Neural cell (in vitro differentiated cells): ENCODE measurements around the gene SPATA2. TPM values are rescaled to one million over a fixed set of nuclear protein-coding genes. Genes with fewer than 3 reads are reported as not detected.

Experiments
- H2AFZ ChIP-seq: fragments of 200-600, 300-800 bp; sonication (generic), shearing (Covaris generic); 2 replicates; pipeline ENCODE4 v1.6.0; 2014; ENCODE audit warnings: low read depth, mild to moderate bottlenecking, antibody characterized with exemption, low read length, moderate library complexity
- H3F3A ChIP-seq: fragments of 200-600 bp; shearing (Covaris generic); 2 replicates; pipeline ENCODE4 v1.6.1; 2016; ENCODE audit warnings: mild to moderate bottlenecking, moderate library complexity, mixed read lengths, antibody characterized with exemption, low read length; ENCODE audit not compliant: insufficient read depth, poor library complexity, severe bottlenecking
- H3K27ac ChIP-seq: fragments of 200-600, 300-800 bp; sonication (generic), shearing (Covaris generic); 2 replicates; pipeline ENCODE4 v1.5.1; 2014; ENCODE audit warnings: mild to moderate bottlenecking, low read length, moderate library complexity
- H3K27me3 ChIP-seq: fragments of 300-800, 200-600 bp; sonication (generic), shearing (Covaris generic); 2 replicates; pipeline ENCODE4 v1.6.0; 2014; ENCODE audit warnings: mild to moderate bottlenecking, low read depth, low read length, moderate library complexity; ENCODE audit not compliant: insufficient read depth
- H3K36me3 ChIP-seq: fragments of 300-800, 200-600 bp; sonication (generic), shearing (Covaris generic); 2 replicates; pipeline ENCODE4 v1.5.1; 2014; ENCODE audit warnings: mild to moderate bottlenecking, antibody characterized with exemption, low read length, moderate library complexity; ENCODE audit not compliant: insufficient read depth
- H3K4me2 ChIP-seq: fragments of 300-800, 200-600 bp; sonication (generic), shearing (Covaris generic); 2 replicates; pipeline ENCODE4 v1.6.0; 2014; ENCODE audit warnings: mild to moderate bottlenecking, low read length
- H3K4me3 ChIP-seq: fragments of 300-800, 200-600 bp; sonication (generic), shearing (Covaris generic); 2 replicates; pipeline ENCODE4 v1.5.1; 2014; ENCODE audit warnings: mild to moderate bottlenecking, low read length, moderate library complexity
- H3K79me2 ChIP-seq: fragments of 200-600 bp; shearing (Covaris generic); replicated peaks from 2 replicates; pipeline ENCODE4 v1.6.0; 2014; ENCODE audit warnings: mild to moderate bottlenecking, low read length, moderate library complexity; ENCODE audit not compliant: insufficient read depth
- H3K9ac ChIP-seq: fragments of 300-800, 200-600 bp; sonication (generic), shearing (Covaris generic); 2 replicates; pipeline ENCODE4 v1.6.1; 2016; ENCODE audit warnings: mild to moderate bottlenecking, low read length, mixed read lengths
- H3K9me2 ChIP-seq: fragments of 200-600 bp; shearing (Covaris generic); 2 replicates; pipeline ENCODE4 v1.6.1; 2016; ENCODE audit warnings: mild to moderate bottlenecking, low read length, mixed read lengths; ENCODE audit not compliant: insufficient read depth
- H3K9me3 ChIP-seq: fragments of 200-600, 300-800 bp; sonication (generic), shearing (Covaris generic); 2 replicates; pipeline ENCODE4 v1.6.1; 2016; ENCODE audit warnings: mild to moderate bottlenecking, mixed run types, low read length, moderate library complexity, mixed read lengths
- H4K20me1 ChIP-seq: fragments of 200-600 bp; shearing (Covaris generic); 2 replicates; pipeline ENCODE4 v1.6.1; 2016; ENCODE audit warnings: mild to moderate bottlenecking, mixed run types; ENCODE audit not compliant: insufficient read depth
- CTCF ChIP-seq: fragments of 450-650 bp; IDR thresholded peaks from 2 replicates; pipeline ENCODE4 v1.5.1; 2014; ENCODE audit warnings: antibody characterized with exemption, mild to moderate bottlenecking, moderate library complexity; ENCODE audit not compliant: poor library complexity, severe bottlenecking
- EP300 ChIP-seq: fragments of 450-650 bp; conservative IDR thresholded peaks from 2 replicates; pipeline ENCODE4 v1.6.1; 2014; ENCODE audit warnings: antibody characterized with exemption, mild to moderate bottlenecking, moderate library complexity; ENCODE audit not compliant: poor library complexity, severe bottlenecking
- EZH2 ChIP-seq: fragments of 200-600, 300-800 bp; shearing (Covaris generic), sonication (generic); IDR thresholded peaks from 2 replicates; pipeline ENCODE4 v1.6.1; 2014; ENCODE audit warnings: antibody characterized with exemption, low read length, borderline replicate concordance, mild to moderate bottlenecking; ENCODE audit not compliant: insufficient read depth, poor library complexity, severe bottlenecking
- MXI1 ChIP-seq: fragments of 450-650 bp; conservative IDR thresholded peaks from 2 replicates; pipeline ENCODE4 v1.6.1; 2014; ENCODE audit warnings: antibody characterized with exemption, mild to moderate bottlenecking; ENCODE audit not compliant: poor library complexity, severe bottlenecking
- POLR2AphosphoS5 ChIP-seq: IDR thresholded peaks from 2 replicates; pipeline ENCODE4 v1.6.1; 2012
- RAD21 ChIP-seq: fragments of 450-650 bp; conservative IDR thresholded peaks from 2 replicates; pipeline ENCODE4 v1.6.1; 2014; ENCODE audit warnings: antibody characterized with exemption, mild to moderate bottlenecking, moderate library complexity
- REST ChIP-seq: IDR thresholded peaks from 2 replicates; pipeline ENCODE4 v1.6.1; 2012; ENCODE audit warnings: borderline replicate concordance
- SMC3 ChIP-seq: fragments of 450-650 bp; conservative IDR thresholded peaks from 2 replicates; pipeline ENCODE4 v1.6.1; 2014; ENCODE audit warnings: antibody characterized with exemption, mild to moderate bottlenecking, moderate library complexity; ENCODE audit not compliant: poor library complexity
- TAF1 ChIP-seq: IDR thresholded peaks from 2 replicates; pipeline ENCODE4 v1.6.1; 2012; ENCODE audit warnings: low read depth
- polyA plus RNA-seq: library from polyadenylated mRNA; depleted of rRNA; stranded (reverse); fragments of >200 nt; gene quantifications from 2 replicates; pipeline ENCODE4 v1.2.3, GENCODE V29; 2014

SPATA2 gene
- polyA plus RNA-seq, 1 donor from 2014 or later, result 1.7 TPM

- Histone ChIP-seq H3K9ac (no peak overlapping the region), H3K4me3 (no peak overlapping the region), H3K79me2 (peaks cover 1% of the 10 kb centered on the region), H2AFZ (no peak overlapping the region), H4K20me1 (no peaks in the 10 kb centered on the region), H3K9me3 (no peaks in the 10 kb centered on the region), H3K9me2 (no peaks in the 10 kb centered on the region), H3K27me3 (no peaks in the 10 kb centered on the region), H3K27ac (no peak overlapping the region), H3K4me2 (no peak overlapping the region), H3F3A (no peaks in the 10 kb centered on the region), H3K36me3 (peaks cover 8% of the 10 kb centered on the region)
- TF ChIP-seq RAD21, result no peak
- TF ChIP-seq POLR2AphosphoS5, result no peak
- no peak for TF ChIP-seq REST
- no peak for TF ChIP-seq TAF1
- TF ChIP-seq CTCF, result no peak
- no peak for TF ChIP-seq SMC3
- TF ChIP-seq MXI1, result no peak
- no peak for TF ChIP-seq EP300
- TF ChIP-seq EZH2, result no peak
These were observed 32.8 kb upstream of the SPATA2 start for GRCh38 chr20:49948178-49948577.

- H3K36me3 ChIP-seq, result peaks cover 8% of the 10 kb centered on the region
- no peaks in the 10 kb centered on the region for H4K20me1 ChIP-seq
- H3K27me3 ChIP-seq, result no peaks in the 10 kb centered on the region
- H3K4me3 ChIP-seq, result no peak overlapping the region
- peaks cover 13% of the 10 kb centered on the region for H3K79me2 ChIP-seq
- H3F3A ChIP-seq, result no peaks in the 10 kb centered on the region
- no peaks in the 10 kb centered on the region for H3K9me3 ChIP-seq
- no peak overlapping the region for H3K4me2 ChIP-seq
- TF ChIP-seq TAF1, result no peak
- no peak for TF ChIP-seq REST
- TF ChIP-seq MXI1, result no peak
- TF ChIP-seq POLR2AphosphoS5, result no peak
- TF ChIP-seq RAD21, result no peak
- no peak for TF ChIP-seq EP300
- no peak overlapping the region for H3K9ac ChIP-seq
- H3K27ac ChIP-seq, result no peak overlapping the region
- H2AFZ ChIP-seq, result no peak overlapping the region
- no peaks in the 10 kb centered on the region for H3K9me2 ChIP-seq
These were observed 30.6 kb upstream of the SPATA2 start for GRCh38 chr20:49945701-49946477.
